HEK293T (cell line): ENCODE data around the gene XRN2.

Experiments used
- CTCF ChIA-PET: fragments of 350-600 bp; formaldehyde crosslinking; extraction: SDS; loops from one replicate; lab custom pipeline; 2021; ENCODE audit warnings: antibody characterized with exemption, inconsistent platforms; lab: Yijun Ruan, JAX
- POLR2A ChIA-PET: fragments of 350-600 bp; formaldehyde crosslinking; extraction: SDS; loops from one replicate; lab custom pipeline; 2020; ENCODE audit warnings: antibody characterized with exemption, inconsistent platforms; lab: Yijun Ruan, JAX
- DNase-seq: peaks from one replicate; pipeline ENCODE4 v3.0.0; 2012; ENCODE audit warnings: mixed read lengths; ENCODE audit errors: extremely low spot score
- ARNT ChIP-seq: fragments of 450-650 bp; IDR thresholded peaks from 2 replicates; pipeline ENCODE4 v1.6.1; 2017; ENCODE audit warnings: mild to moderate bottlenecking
- BHLHE40 ChIP-seq: fragments of 450-650 bp; IDR thresholded peaks from 2 replicates; pipeline ENCODE4 v1.6.1; 2016; ENCODE audit warnings: mild to moderate bottlenecking, moderate library complexity, borderline replicate concordance
- CTBP1 ChIP-seq: fragments of 450-650 bp; IDR thresholded peaks from 2 replicates; pipeline ENCODE4 v1.6.1; 2016; ENCODE audit warnings: borderline replicate concordance
- ELF4 ChIP-seq: fragments of 450-650 bp; IDR thresholded peaks from 2 replicates; pipeline ENCODE4 v1.6.1; 2017; ENCODE audit warnings: antibody characterized with exemption
- FOXA1 ChIP-seq: fragments of 450-650 bp; IDR thresholded peaks from 2 replicates; pipeline ENCODE4 v1.6.1; 2016; ENCODE audit warnings: mild to moderate bottlenecking
- FOXK2 ChIP-seq: fragments of 450-650 bp; IDR thresholded peaks from 2 replicates; pipeline ENCODE4 v1.6.1; 2016; ENCODE audit warnings: mild to moderate bottlenecking
- FOXM1 ChIP-seq: fragments of 450-650 bp; IDR thresholded peaks from 2 replicates; pipeline ENCODE4 v1.6.1; 2017; ENCODE audit warnings: mild to moderate bottlenecking, borderline replicate concordance
- HDGF ChIP-seq: fragments of 450-650 bp; IDR thresholded peaks from 2 replicates; pipeline ENCODE4 v1.6.1; 2017; ENCODE audit warnings: antibody characterized with exemption, borderline replicate concordance
- L3MBTL2 ChIP-seq: fragments of 450-650 bp; conservative IDR thresholded peaks from 2 replicates; pipeline ENCODE4 v1.6.1; 2016; ENCODE audit warnings: mild to moderate bottlenecking
- LEF1 ChIP-seq: fragments of 450-650 bp; IDR thresholded peaks from 2 replicates; pipeline ENCODE4 v1.6.1; 2017; ENCODE audit warnings: mild to moderate bottlenecking, borderline replicate concordance
- NFRKB ChIP-seq: fragments of 450-650 bp; IDR thresholded peaks from 2 replicates; pipeline ENCODE4 v1.6.1; 2016; ENCODE audit warnings: mild to moderate bottlenecking, moderate library complexity
- SP1 ChIP-seq: fragments of 450-650 bp; IDR thresholded peaks from 2 replicates; pipeline ENCODE4 v1.6.1; 2017
- SUZ12 ChIP-seq: fragments of 450-650 bp; IDR thresholded peaks from 2 replicates; pipeline ENCODE4 v1.6.1; 2016; ENCODE audit warnings: mild to moderate bottlenecking
- TARDBP ChIP-seq: fragments of 450-650 bp; IDR thresholded peaks from 2 replicates; pipeline ENCODE4 v1.6.1; 2016
- ZNF384 ChIP-seq: fragments of 450-650 bp; IDR thresholded peaks from 2 replicates; pipeline ENCODE4 v1.6.1; 2016
- TF ChIP-seq, protein P1 (sequence below): fragments of 450-650 bp; IDR thresholded peaks from 2 replicates; pipeline ENCODE4 v1.6.1; 2016

Gene XRN2

DNA sequence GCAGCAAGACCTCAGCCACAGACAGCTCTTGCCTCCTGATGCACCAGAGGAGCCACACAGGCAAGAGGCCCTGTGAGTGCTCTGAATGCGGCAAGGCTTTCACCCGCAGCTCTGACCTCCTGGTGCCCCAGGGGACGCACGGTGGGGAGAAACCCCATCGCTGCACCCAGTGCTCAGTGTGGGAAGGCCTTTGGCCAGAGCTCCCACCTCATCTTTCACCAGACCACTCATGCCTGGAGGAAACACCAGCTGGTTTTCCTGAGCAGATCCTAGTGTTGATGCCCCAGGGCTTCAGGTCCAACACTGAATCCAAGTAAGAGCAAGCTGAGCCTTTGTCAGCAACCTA lies 37.0 kb upstream of the XRN2 start:
- no peak for TF ChIP-seq CTBP1
- TF ChIP-seq BHLHE40, result no peak
- no peak for TF ChIP-seq L3MBTL2
- no peak for TF ChIP-seq ELF4
- no peak for TF ChIP-seq HDGF
- TF ChIP-seq ARNT, result no peak
- no peak for TF ChIP-seq NFRKB
- no peak for TF ChIP-seq SUZ12
- no peak for TF ChIP-seq FOXM1
- no peak for TF ChIP-seq SP1
- no peak for TF ChIP-seq ZNF384
- TF ChIP-seq FOXA1, result no peak
- TF ChIP-seq, protein P1, sequence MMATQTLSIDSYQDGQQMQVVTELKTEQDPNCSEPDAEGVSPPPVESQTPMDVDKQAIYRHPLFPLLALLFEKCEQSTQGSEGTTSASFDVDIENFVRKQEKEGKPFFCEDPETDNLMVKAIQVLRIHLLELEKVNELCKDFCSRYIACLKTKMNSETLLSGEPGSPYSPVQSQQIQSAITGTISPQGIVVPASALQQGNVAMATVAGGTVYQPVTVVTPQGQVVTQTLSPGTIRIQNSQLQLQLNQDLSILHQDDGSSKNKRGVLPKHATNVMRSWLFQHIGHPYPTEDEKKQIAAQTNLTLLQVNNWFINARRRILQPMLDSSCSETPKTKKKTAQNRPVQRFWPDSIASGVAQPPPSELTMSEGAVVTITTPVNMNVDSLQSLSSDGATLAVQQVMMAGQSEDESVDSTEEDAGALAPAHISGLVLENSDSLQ, result no peak
- TF ChIP-seq LEF1, result no peak
- ChIA-PET POLR2A (no interaction called here), CTCF (no interaction called here)
- DNase-seq, result no peak

DNA sequence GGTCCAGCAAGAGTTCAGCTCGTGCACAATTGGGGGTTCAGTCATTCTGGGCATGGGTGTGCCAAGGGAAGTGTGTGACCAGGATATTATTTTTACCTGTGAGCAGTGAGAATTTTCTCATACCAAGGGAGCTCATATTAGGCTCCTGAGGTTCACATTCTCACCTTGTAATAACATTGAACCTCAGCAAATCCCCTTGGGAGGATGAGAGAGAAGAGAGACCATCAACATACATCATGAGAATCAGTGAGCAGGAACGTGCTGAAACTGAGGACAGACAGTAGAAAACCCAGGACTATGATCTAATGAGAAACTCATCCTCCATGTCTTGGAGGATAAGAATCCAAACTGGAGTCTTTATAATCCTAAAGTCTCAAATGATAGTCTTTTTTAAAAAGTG lies 33.4 kb upstream of the XRN2 start:
- no peak for TF ChIP-seq SP1
- DNase-seq, result no peak
- CTCF ChIA-PET, result no interaction called here
- POLR2A ChIA-PET, result no interaction called here

DNA sequence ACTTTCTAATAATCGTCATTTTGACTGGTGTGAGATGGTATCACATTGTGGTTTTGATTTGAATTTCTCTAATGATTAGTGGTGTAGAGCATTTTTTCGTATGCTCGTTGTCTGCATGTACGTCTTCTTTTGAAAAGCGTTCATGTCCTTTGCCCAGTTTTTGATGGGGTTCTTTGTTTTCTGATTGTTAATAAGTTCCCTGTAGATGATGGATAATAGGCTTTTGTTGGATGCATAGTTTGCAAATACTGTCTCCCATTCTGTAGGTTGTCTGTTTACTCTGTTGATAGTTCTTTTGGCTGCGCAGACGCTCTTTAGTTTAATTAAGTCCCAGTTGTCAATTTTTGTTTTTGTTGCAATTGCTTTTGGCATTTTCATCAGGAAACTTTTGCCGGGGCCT lies 32.3 kb upstream of the XRN2 start:
- TF ChIP-seq FOXM1 (no peak), FOXA1 (no peak), NFRKB (no peak), FOXK2 (no peak), ARNT (no peak), CTBP1 (no peak), ZNF384 (no peak), L3MBTL2 (no peak), LEF1 (no peak), HDGF (no peak), ELF4 (no peak), TARDBP (no peak), BHLHE40 (no peak), SUZ12 (no peak), SP1 (no peak)
- TF ChIP-seq, protein P1, result no peak
- ChIA-PET POLR2A (no interaction called here), CTCF (no interaction called here)
- no peak for DNase-seq

DNA sequence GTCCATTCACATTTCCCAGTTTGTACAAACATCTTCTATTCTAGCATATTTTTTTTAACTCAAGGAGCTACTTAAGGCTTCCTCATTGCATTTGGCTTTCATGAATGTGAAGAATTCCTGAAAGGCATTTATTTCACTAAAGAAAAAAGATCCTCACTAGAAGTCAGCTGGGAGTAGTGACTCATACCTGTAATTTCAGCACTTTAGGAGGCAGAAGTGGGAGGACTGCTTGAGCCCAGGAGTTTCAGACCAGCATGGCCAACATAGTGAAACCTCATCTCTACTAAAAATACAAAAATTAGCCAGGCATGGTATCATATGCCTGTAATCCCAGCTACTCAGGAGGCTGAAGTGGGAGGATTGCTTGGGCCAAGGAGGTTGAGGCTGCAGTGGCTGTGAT lies 30.9 kb upstream of the XRN2 start:
- ChIA-PET CTCF (interaction anchor here (0.6 kb wide), 1 partner anchor 203 kb away, joined by 3 read pairs; no protein-coding TSS in a partner anchor), POLR2A (no interaction called here)
- TF ChIP-seq ZNF384 (no peak), ELF4 (no peak), BHLHE40 (no peak), FOXM1 (no peak), SP1 (no peak), LEF1 (no peak), L3MBTL2 (no peak), SUZ12 (no peak), CTBP1 (no peak), NFRKB (no peak), ARNT (no peak), FOXK2 (no peak), TARDBP (no peak), FOXA1 (no peak)
- TF ChIP-seq, protein P1, result no peak
- DNase-seq, result no peak

DNA sequence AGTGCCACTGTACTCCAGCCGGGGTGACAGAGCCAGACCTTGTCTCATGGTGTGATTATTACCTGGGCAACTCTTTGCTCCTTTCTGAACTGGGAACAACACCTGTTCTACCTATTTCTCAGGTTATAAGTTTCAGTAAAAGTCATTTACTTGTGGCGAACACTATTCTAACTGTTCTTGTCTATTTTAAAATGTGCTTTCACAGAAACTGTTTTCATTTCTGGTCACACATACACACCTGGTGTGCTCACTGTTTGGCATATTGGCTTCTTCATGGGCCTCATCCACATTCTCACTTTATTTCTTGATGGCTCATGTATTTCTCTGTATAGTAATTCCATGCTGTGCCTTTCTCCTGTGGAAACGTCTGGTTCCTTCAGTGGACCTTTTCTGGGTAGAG lies 30.5 kb upstream of the XRN2 start:
- DNase-seq, result no peak
- no peak for TF ChIP-seq LEF1
- no peak for TF ChIP-seq BHLHE40
- no peak for TF ChIP-seq NFRKB
- TF ChIP-seq FOXA1, result no peak
- TF ChIP-seq ELF4, result no peak
- TF ChIP-seq, protein P1, result no peak
- no peak for TF ChIP-seq FOXK2
- no peak for TF ChIP-seq ZNF384
- TF ChIP-seq HDGF, result no peak
- TF ChIP-seq TARDBP, result no peak
- TF ChIP-seq SUZ12, result no peak
- TF ChIP-seq SP1, result no peak
- no peak for TF ChIP-seq FOXM1
- TF ChIP-seq ARNT, result no peak
- TF ChIP-seq L3MBTL2, result no peak
- no peak for TF ChIP-seq CTBP1
- POLR2A ChIA-PET, result no interaction called here
- CTCF ChIA-PET, result interaction anchor here (0.6 kb wide), 1 partner anchor 202 kb away, joined by 3 read pairs; no protein-coding TSS in a partner anchor

DNA sequence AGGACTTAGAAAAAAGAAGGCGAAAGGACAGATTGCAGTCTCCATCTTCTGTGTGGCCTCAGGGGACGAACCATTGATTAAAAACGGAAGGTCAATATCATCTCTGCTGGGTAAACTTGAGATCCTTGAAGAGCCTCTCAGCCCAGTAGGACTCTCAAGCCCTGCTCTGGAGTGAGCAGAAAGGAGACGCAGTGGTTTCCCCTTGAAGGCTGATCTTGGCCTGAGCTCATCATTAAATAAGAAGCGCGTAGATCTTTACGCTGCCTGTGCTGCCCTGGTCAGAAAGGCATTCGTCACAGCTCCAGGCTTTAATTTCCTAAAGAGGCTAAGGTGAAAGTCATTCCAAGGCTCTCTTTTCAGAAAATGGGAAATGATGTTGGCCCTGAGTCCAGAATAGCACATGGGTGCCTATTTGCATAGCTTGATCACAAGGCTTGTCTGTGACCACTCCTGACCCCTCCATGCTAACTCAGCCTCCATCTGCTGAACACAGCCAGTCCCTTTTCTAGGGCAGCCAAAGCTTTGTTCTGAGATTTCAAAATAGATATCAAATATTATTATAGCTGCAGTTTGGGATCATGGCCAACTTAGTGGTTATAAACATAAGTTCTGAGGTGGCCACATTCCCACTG lies 29.3 kb upstream of the XRN2 start:
- CTCF ChIA-PET, result no interaction called here
- TF ChIP-seq BHLHE40 (no peak), ZNF384 (no peak), SUZ12 (no peak), FOXA1 (no peak), CTBP1 (no peak), FOXM1 (no peak), NFRKB (no peak)
- POLR2A ChIA-PET, result no interaction called here
- DNase-seq, result no peak
